Measurements from ENCODE around the gene TMPRSS3. TPM values are rescaled to one million over a fixed set of nuclear protein-coding genes. Genes with fewer than 3 reads are reported as not detected.

The TMPRSS3 gene
- total RNA-seq, 1 donor, result not detected

DNA sequence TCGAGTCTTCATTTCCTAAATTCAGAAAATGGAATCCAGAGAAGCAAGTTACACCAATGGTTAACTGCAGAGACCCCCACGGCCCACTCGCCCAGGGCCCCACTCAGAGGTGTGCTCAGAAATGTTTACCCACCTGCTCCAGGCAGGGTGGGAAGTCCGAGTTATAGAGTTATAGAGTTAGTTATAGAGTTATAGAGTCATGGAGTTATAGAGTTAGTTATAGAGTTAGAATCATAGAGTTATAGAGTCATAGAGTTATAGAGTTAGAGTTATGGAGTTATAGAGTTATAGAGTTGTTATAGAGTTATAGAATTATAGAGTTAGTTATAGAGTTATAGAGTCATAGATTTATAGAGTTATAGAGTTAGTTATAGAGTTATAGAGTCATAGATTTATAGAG, 39.5 kb upstream of the TMPRSS3 start:
- TF ChIP-seq, protein P1, sequence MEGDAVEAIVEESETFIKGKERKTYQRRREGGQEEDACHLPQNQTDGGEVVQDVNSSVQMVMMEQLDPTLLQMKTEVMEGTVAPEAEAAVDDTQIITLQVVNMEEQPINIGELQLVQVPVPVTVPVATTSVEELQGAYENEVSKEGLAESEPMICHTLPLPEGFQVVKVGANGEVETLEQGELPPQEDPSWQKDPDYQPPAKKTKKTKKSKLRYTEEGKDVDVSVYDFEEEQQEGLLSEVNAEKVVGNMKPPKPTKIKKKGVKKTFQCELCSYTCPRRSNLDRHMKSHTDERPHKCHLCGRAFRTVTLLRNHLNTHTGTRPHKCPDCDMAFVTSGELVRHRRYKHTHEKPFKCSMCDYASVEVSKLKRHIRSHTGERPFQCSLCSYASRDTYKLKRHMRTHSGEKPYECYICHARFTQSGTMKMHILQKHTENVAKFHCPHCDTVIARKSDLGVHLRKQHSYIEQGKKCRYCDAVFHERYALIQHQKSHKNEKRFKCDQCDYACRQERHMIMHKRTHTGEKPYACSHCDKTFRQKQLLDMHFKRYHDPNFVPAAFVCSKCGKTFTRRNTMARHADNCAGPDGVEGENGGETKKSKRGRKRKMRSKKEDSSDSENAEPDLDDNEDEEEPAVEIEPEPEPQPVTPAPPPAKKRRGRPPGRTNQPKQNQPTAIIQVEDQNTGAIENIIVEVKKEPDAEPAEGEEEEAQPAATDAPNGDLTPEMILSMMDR (IDR thresholded peaks at IDR 0.05; ENCODE audit: insufficient read depth, low read depth, low read length), result no peak
- no peak overlapping the region for H3K4me3 ChIP-seq (ENCODE audit: low read depth, low read length)
- DNase-seq (ENCODE audit: low read depth), result no peak

DNA sequence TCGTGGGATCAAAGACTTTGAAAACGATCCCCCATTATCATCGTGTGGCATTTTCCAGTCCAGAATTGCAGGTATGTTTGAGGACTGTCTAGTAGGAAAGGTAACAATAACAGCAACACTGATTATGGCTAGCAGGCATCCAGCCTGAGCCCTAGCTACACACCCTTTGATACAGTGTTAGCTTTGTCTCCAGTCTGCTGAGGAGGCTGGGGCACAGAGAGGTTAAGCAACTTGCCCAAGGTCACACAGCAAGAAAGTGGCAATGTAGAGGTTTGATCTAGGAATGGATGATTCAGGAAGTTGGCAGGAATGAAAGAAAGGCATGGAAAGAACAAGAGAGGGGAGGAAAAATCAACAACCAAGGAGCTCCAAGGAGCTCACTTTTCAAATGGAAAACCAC, 39.0 kb upstream of the TMPRSS3 start:
- no peak overlapping the region for H3K4me3 ChIP-seq (ENCODE audit: low read depth, low read length)
- TF ChIP-seq, protein P1 (IDR thresholded peaks at IDR 0.05; ENCODE audit: insufficient read depth, low read depth, low read length), result no peak
- DNase-seq (ENCODE audit: low read depth), result no peak

DNA sequence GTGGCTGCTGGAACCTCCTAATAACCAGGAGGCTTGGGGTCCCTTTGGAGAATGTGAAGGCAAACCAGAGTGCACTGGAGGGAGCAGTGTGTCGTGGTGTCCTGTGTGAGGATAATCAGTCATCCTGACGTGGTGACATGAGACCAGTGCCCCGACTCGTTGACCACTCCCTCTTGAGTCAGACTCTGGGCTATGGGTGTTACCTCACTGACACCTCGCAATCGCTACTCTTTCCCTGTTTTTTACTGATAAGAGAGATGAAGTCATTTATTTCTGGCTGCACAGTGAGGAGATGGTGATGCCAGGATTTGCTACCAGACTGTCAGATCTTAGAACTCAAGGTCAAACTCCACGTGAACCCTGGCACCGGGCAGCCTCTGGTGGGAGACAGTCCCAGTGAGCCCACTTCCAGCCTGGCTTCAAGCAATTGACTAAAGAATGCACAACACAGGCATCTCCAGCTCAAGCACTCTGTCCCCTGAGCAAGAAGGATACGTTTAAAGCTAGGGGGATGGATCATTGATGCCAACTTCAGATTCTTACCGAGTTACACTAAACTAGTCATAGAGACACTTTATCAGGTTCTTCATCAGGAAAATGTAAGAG, 38.2 kb upstream of the TMPRSS3 start:
- DNase-seq (ENCODE audit: low read depth), result no peak
- no peak overlapping the region for H3K4me3 ChIP-seq (ENCODE audit: low read depth, low read length)
- TF ChIP-seq, protein P1 (IDR thresholded peaks at IDR 0.05; ENCODE audit: insufficient read depth, low read depth, low read length), result no peak

DNA sequence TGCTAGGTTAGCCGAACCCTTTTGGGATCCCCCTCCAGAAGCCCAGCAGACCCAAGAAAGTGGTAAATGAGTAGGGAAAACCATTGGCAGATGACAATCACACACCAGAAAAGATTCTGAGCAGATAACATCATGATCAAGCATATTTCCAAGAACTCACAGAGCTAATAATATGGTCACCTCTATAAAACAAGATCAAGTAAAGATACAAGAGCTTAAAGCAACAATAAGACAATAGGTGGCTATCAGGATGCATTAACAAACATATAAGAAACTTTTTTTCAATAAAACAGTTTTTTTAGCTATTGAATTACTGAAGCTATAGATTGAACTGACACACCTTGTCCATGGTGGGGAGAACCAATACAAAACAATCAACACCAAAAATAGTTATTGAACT, 36.8 kb upstream of the TMPRSS3 start:
- H3K4me3 ChIP-seq (ENCODE audit: low read depth, low read length), result no peak overlapping the region
- no peak for DNase-seq (ENCODE audit: low read depth)
- TF ChIP-seq, protein P1 (IDR thresholded peaks at IDR 0.05; ENCODE audit: insufficient read depth, low read depth, low read length), result no peak

DNA sequence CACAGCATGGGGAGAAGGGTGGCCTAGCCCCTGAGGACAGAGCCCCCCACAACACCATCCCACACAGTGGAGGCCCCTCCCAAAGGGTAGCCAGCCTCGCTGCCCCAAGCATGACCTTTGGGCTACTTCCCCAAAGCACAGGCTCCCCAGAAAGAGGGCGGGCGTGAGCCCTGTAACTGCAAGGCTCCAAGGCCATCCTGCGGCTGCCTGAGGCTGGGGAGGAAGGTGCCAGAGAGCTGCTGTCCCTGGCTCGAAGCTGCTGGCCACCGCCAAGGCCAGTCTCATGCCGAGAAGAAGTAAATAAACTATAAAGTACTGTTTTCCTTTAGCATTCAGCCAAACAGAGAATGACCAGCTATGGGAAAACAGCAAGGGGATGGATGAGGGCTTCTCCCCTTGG, 35.3 kb upstream of the TMPRSS3 start:
- no peak for DNase-seq (ENCODE audit: low read depth)
- H3K4me3 ChIP-seq (ENCODE audit: low read depth, low read length), result no peak overlapping the region
- TF ChIP-seq, protein P1 (IDR thresholded peaks at IDR 0.05; ENCODE audit: insufficient read depth, low read depth, low read length), result no peak

DNA sequence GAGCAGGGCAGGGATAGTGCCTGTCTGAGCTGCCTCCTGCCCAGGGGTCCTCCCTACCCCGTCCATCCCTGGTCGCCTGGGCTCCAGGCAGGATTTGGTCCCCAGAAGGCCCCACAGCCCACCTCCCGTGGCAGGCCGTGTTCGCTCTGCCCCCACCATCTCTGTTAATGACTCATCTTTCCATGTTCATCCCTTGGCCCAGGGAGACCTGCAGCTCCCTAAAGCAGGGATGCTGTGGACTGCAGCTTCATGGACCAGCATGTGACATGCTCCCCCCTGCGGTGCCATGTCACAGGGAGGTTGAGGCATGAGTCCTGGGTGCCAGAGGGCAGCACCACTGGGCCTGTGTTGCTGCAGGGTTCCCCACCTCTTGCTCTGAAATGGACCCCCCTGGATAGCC, 34.7 kb upstream of the TMPRSS3 start:
- TF ChIP-seq, protein P1 (IDR thresholded peaks at IDR 0.05; ENCODE audit: insufficient read depth, low read depth, low read length), result no peak
- no peak overlapping the region for H3K4me3 ChIP-seq (ENCODE audit: low read depth, low read length)
- no peak for DNase-seq (ENCODE audit: low read depth)

DNA sequence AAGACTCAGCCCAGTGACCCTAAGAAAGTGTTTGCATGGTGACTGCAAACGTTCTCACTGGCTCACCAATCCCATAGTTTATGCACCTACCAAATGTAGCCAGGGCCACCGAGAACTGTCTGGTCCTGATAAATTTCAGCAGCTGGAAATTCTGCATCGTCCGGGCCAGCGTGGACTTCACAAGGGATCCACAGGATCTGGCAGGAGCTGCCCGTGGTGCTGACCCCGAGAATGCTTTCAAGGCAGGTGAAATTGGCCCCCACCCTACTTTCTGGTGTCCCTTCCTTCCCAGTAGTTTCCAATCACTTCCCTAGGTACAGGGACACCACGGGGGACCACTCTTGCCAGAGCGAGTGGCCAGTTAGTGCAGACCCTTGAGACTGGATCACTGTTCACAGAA, 34.0 kb upstream of the TMPRSS3 start:
- H3K4me3 ChIP-seq (ENCODE audit: low read depth, low read length), result no peak overlapping the region
- no peak for DNase-seq (ENCODE audit: low read depth)
- TF ChIP-seq, protein P1 (IDR thresholded peaks at IDR 0.05; ENCODE audit: insufficient read depth, low read depth, low read length), result no peak

All from fibroblast of villous mesenchyme (primary cell).